Right cardiac atrium (tissue), 5 donors: ENCODE data around the gene GABRA5. TPM values are rescaled to one million over a fixed set of nuclear protein-coding genes. Genes with fewer than 3 reads are reported as not detected.
"Not testable (repeated sequence)": the region's sequence is repeated elsewhere in the genome, so short reads cannot be mapped to it uniquely, and the experiment has no call there.

Source experiments
- ATAC-seq, 2 donors: fragments of 200-7000 bp; cut with Tn5 transposase; one replicate each; pipeline versions ENCODE4 v1.8.0 to v1.9.1; 2020; ENCODE audit warnings: moderate library complexity in 2 of 2, mild to moderate bottlenecking in 1 of 2
- DNase-seq, 3 donors: peaks; one replicate each; pipeline ENCODE4 v3.0.0-alpha.2; 2020
- H3K27ac ChIP-seq: one replicate; pipeline ENCODE4 v1.5.1; 2013; ENCODE audit warnings: mild to moderate bottlenecking, low read length, control low read depth, moderate library complexity
- H3K27me3 ChIP-seq: one replicate; pipeline ENCODE4 v1.6.1; 2013; ENCODE audit not compliant: control insufficient read depth, insufficient read depth
- H3K4me1 ChIP-seq: one replicate; pipeline ENCODE4 v1.6.1; 2013; ENCODE audit warnings: low read length; ENCODE audit not compliant: control insufficient read depth, insufficient read depth
- H3K4me3 ChIP-seq: one replicate; pipeline ENCODE4 v1.5.1; 2013; ENCODE audit warnings: low read length, control low read depth
- H3K9me3 ChIP-seq: one replicate; pipeline ENCODE4 v1.6.1; 2013; ENCODE audit warnings: low read length; ENCODE audit not compliant: control insufficient read depth
- WGBS: extraction: QIAGEN DNeasy Blood & Tissue Kit; methylation state at CpG from one replicate; pipeline ENCODE4 v1.1.7; 2013; 5-methylcytosine and 5-hydroxymethylcytosine counted together
- intact Hi-C, 4 donors: fragments of 100-400 bp; cut with DNase I; formaldehyde crosslinking; loops; one replicate each; pipeline versions ENCODE4 v1.11.0 to v1.14.0; 2022 to 2023
- polyA plus RNA-seq: library from polyadenylated mRNA; stranded (reverse); fragments of 200-250 nt; gene quantifications from one replicate; pipeline ENCODE4 v1.2.3, GENCODE V29; 2013
- total RNA-seq, 4 donors: library from RNA; stranded (reverse); fragmentation: NEBNext Ultra II Directional; extraction: Animal tissue kit (Norgen Biotek cat#: 25700); gene quantifications; one replicate each; pipeline ENCODE4 v1.2.1, GENCODE V29; 2021
- donor health status: healthy with polysubstance abuse.
- donor health status: DM: no; HTN: yes; CAD: no.
- donor health status: DM: no; HTN: no; CAD: no.
- donor health status: DM: no; HTN: yes; CAD: no; lungs with severe emphysema.
- donor health status: DM: yes; HTN: yes; CAD: no.

GABRA5 gene
- total and polyA plus RNA-seq, 5 donors: 0.27 to 2.3 (median 1.4) TPM

- peak; percentile 67 to 76 for ATAC-seq
- intact Hi-C loops: loop anchor here in 2 of 4 donors (5.0 kb wide), 1 partner anchor 466 kb away; no protein-coding TSS in a partner anchor
- Histone ChIP-seq H3K27ac (no peak overlapping the region), H3K4me3 (peak overlapping the region; percentile 0), H3K27me3 (no peaks in the 10 kb centered on the region), H3K4me1 (no peaks in the 10 kb centered on the region), H3K9me3 (no peaks in the 10 kb centered on the region)
- WGBS: 4% methylated on average over 37 of the region's 37 CpGs
- peak; percentile 45 to 78 (median 76) for DNase-seq
These were observed 24.8 kb downstream of the GABRA5 start for GRCh38 chr15:26891448-26892181.

DNA sequence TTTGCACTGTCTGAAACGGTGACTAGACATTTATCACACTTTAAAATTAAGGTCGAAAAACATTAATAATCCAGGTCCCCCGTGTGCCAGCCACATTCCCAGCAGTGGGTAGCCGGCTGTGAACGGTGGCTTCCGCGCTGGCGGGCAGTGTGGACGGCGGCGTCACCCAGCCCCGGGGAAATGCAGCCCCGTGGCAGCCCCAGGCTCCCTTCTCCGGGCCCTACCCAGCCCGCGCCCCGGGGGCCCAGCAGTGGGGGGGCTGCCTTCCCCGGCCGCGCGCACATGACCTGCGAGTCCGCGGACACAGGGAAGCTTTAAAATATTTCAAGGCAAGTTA, 25.3 kb downstream of the GABRA5 start:
- Histone ChIP-seq H3K4me3 (no peak overlapping the region), H3K9me3 (no peaks in the 10 kb centered on the region), H3K4me1 (no peaks in the 10 kb centered on the region), H3K27ac (no peak overlapping the region), H3K27me3 (no peaks in the 10 kb centered on the region)
- ATAC-seq (peak in 1 of 2 donors; percentile 39), DNase-seq (no peak)
- 21% methylated on average over 24 of the region's 24 CpGs for WGBS
- intact Hi-C loops: loop anchor here in 2 of 4 donors (5.0 kb wide), 1 partner anchor 465 kb away; no protein-coding TSS in a partner anchor

- Histone ChIP-seq H3K27ac (no peak overlapping the region), H3K4me3 (no peak overlapping the region), H3K9me3 (no peaks in the 10 kb centered on the region), H3K27me3 (no peaks in the 10 kb centered on the region), H3K4me1 (no peaks in the 10 kb centered on the region)
- intact Hi-C loops: loop anchor here in 2 of 4 donors (5.0 kb wide), 1 partner anchor 465 kb away; no protein-coding TSS in a partner anchor
- DNase-seq: no peak
- 75% methylated on average over 14 of the region's 14 CpGs for WGBS
- ATAC-seq: no peak
These were observed 25.8 kb downstream of the GABRA5 start for GRCh38 chr15:26892678-26893077.

GRCh38 chr15:26893351-26894065, 26.6 kb downstream of the GABRA5 start:
- no peak overlapping the region for H3K4me3 ChIP-seq
- intact Hi-C loops: loop anchor here in 2 of 4 donors (5.0 kb wide), 1 partner anchor 464 kb away; no protein-coding TSS in a partner anchor
- no peak overlapping the region for H3K27ac ChIP-seq
- no peaks in the 10 kb centered on the region for H3K27me3 ChIP-seq
- 85% methylated on average over 35 of the region's 35 CpGs for WGBS
- no peaks in the 10 kb centered on the region for H3K9me3 ChIP-seq
- no peaks in the 10 kb centered on the region for H3K4me1 ChIP-seq
- DNase-seq (no peak), ATAC-seq (no peak)

DNA sequence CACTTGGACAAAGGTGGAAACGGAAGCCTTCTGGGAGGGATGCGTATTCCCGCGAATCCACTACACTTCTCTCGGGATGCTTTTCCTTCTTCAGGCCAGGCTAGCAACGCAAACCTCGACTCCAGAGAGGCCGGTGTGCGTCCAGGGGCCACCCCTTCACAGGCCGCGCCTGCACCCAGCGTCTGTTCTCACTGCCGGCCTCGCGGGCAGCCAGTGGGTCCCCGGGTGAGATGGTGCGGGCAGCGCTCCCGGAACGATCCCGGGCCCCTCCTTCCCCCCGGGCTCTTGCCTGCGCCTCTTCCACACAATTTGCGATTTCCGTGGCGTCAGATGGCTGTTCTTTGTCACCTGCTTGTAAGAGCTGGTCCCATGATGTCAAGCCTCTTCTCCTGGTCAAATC, 27.3 kb downstream of the GABRA5 start:
- Histone ChIP-seq H3K4me3 (no peak overlapping the region), H3K27me3 (no peaks in the 10 kb centered on the region), H3K4me1 (no peaks in the 10 kb centered on the region), H3K9me3 (no peaks in the 10 kb centered on the region), H3K27ac (no peak overlapping the region)
- WGBS: 60% methylated on average over 26 of the region's 26 CpGs
- DNase-seq: no peak
- intact Hi-C loops: loop anchor here in 2 of 4 donors (5.0 kb wide), 1 partner anchor 463 kb away; no protein-coding TSS in a partner anchor
- ATAC-seq: no peak

DNA sequence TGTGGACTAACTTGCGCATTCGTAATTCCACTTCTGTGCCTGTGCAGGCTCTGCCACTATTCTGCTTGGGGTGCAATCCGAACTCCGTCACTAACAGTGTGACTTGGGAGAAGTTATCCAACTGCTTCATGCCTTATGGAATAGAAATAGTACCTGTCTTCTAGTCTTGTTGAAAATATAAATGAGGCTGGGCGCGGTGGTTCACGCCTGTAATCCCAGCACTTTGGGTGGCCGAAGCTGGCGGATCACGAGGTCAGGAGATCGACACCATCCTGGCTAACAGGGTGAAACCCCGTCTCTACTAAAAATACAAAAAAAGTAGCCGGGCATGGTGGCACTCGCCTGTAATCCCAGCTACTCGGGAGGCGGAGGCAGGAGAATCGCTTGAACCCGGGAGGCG, 28.5 kb downstream of the GABRA5 start:
- H3K4me1 ChIP-seq, H3K4me3 ChIP-seq, H3K27ac ChIP-seq, intact Hi-C loops, DNase-seq, H3K9me3 ChIP-seq, ATAC-seq, H3K27me3 ChIP-seq: not testable (repeated sequence)
- WGBS: 95% methylated on average over 19 of the region's 19 CpGs

GRCh38 chr15:26899658-26900057, 32.8 kb downstream of the GABRA5 start:
- Histone ChIP-seq H3K4me3 (no peak overlapping the region), H3K9me3 (no peaks in the 10 kb centered on the region), H3K4me1 (no peaks in the 10 kb centered on the region), H3K27me3 (no peaks in the 10 kb centered on the region), H3K27ac (no peak overlapping the region)
- DNase-seq (no peak), ATAC-seq (no peak)
- 91% methylated on average over 3 of the region's 3 CpGs for WGBS
- intact Hi-C loops: no loop called here

DNA sequence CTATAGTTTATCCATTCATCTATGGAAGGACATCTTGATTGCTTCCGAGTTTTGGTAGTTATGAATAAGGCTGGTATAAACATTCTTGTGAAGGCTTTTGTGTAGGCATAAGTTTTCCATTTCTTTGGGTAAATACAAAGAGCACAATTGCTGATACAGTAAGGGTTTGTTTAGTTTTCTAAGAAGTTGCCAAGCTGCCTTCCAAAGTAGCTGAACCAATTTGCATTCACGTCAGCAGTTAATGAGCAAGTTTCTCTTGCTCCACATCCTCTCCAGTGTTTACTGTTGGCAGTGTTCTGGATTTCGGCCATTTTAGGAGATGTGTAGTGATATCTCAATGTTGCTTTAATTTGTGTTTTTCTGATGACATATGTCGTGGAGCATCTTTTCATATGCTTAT, 34.2 kb downstream of the GABRA5 start:
- no peak for ATAC-seq
- intact Hi-C loops: no loop called here
- no peaks in the 10 kb centered on the region for H3K27me3 ChIP-seq
- H3K4me3 ChIP-seq: no peak overlapping the region
- H3K27ac ChIP-seq: no peak overlapping the region
- H3K9me3 ChIP-seq: no peaks in the 10 kb centered on the region
- no peak for DNase-seq
- 63% methylated on average over 4 of the region's 4 CpGs for WGBS
- no peaks in the 10 kb centered on the region for H3K4me1 ChIP-seq

GRCh38 chr15:26910715-26911114, 43.9 kb downstream of the GABRA5 start:
- DNase-seq (no peak), ATAC-seq (no peak)
- intact Hi-C loops: no loop called here
- Histone ChIP-seq H3K27ac (no peak overlapping the region), H3K27me3 (no peaks in the 10 kb centered on the region), H3K4me1 (no peaks in the 10 kb centered on the region), H3K9me3 (no peaks in the 10 kb centered on the region), H3K4me3 (no peak overlapping the region)
- 66% methylated on average over 4 of the region's 4 CpGs for WGBS

GRCh38 chr15:26921433-26921832, 54.6 kb downstream of the GABRA5 start:
- Histone ChIP-seq H3K9me3 (no peaks in the 10 kb centered on the region), H3K4me3 (no peak overlapping the region), H3K4me1 (no peaks in the 10 kb centered on the region), H3K27me3 (no peaks in the 10 kb centered on the region), H3K27ac (no peak overlapping the region)
- ATAC-seq (no peak), DNase-seq (no peak)
- 52% methylated on average over 1 of the region's 1 CpG for WGBS
- intact Hi-C loops: no loop called here

DNA sequence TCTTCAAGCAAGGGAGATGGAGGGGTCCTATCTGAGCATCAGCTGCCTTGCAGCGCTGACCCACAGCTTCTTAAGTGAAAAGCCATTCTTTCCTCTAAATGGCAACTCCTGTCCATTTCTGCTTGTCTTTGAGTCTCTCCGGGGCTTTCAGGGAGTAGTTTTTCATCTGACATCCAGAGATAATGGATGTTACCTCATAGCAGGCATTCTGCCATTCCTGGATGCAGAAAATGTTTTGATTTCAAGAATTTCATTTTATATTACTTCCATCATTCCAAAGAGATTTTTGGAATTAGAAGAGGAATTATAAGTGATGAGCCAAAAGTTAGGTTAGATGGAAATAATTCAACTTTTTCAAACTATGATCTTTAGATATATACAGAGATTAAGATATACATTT, 59.2 kb downstream of the GABRA5 start:
- intact Hi-C loops: no loop called here
- Histone ChIP-seq H3K9me3 (no peaks in the 10 kb centered on the region), H3K4me3 (no peak overlapping the region), H3K27me3 (no peaks in the 10 kb centered on the region), H3K27ac (no peak overlapping the region), H3K4me1 (no peaks in the 10 kb centered on the region)
- WGBS: 68% methylated on average over 2 of the region's 2 CpGs
- DNase-seq (no peak), ATAC-seq (no peak)
